ENCODE data around the gene NUP210.

NUP210 gene

GRCh38 chr3:13316603-13317002, 103.5 kb downstream of the NUP210 start:
- no peak for TF ChIP-seq CTCF (IDR thresholded peaks at IDR 0.05; ENCODE audit: low read depth, low read length, missing control alignments)
- no peak overlapping the region for H3K4me3 ChIP-seq (ENCODE audit: low read depth, low read length)
- in situ Hi-C loops (cut with HindIII; ENCODE audit: low sequenced_read_pairs), result no loop called here
- no peak for DNase-seq (ENCODE audit: low read depth)

GRCh38 chr3:13314877-13315276, 105.2 kb downstream of the NUP210 start:
- H3K4me3 ChIP-seq (ENCODE audit: low read depth, low read length), result no peak overlapping the region
- DNase-seq (ENCODE audit: low read depth), result no peak
- in situ Hi-C loops (cut with HindIII; ENCODE audit: low sequenced_read_pairs), result no loop called here
- TF ChIP-seq CTCF (IDR thresholded peaks at IDR 0.05; ENCODE audit: low read depth, low read length, missing control alignments), result no peak

- no peak for TF ChIP-seq CTCF (IDR thresholded peaks at IDR 0.05; ENCODE audit: low read depth, low read length, missing control alignments)
- H3K4me3 ChIP-seq (ENCODE audit: low read depth, low read length), result no peak overlapping the region
- in situ Hi-C loops (cut with HindIII; ENCODE audit: low sequenced_read_pairs), result no loop called here
- no peak for DNase-seq (ENCODE audit: low read depth)
Observed at GRCh38 chr3:13313813-13314212, 106.3 kb downstream of the NUP210 start.

GRCh38 chr3:13309004-13309403, 111.1 kb downstream of the NUP210 start:
- no peak for TF ChIP-seq CTCF (IDR thresholded peaks at IDR 0.05; ENCODE audit: low read depth, low read length, missing control alignments)
- in situ Hi-C loops (cut with HindIII; ENCODE audit: low sequenced_read_pairs), result no loop called here
- DNase-seq (ENCODE audit: low read depth), result no peak

GRCh38 chr3:13308380-13308801, 111.7 kb downstream of the NUP210 start:
- H3K4me3 ChIP-seq (ENCODE audit: low read depth, low read length), result no peak overlapping the region
- in situ Hi-C loops (cut with HindIII; ENCODE audit: low sequenced_read_pairs), result no loop called here
- peak; percentile 45 for TF ChIP-seq CTCF (IDR thresholded peaks at IDR 0.05; ENCODE audit: low read depth, low read length, missing control alignments)
- DNase-seq (ENCODE audit: low read depth), result no peak

More at GRCh38 chr3:13309004-13309403, 111.1 kb downstream of the NUP210 start:
- H3K4me3 ChIP-seq (ENCODE audit: low read depth, low read length), result no peak overlapping the region

GRCh38 chr3:13307041-13307440, 113.1 kb downstream of the NUP210 start:
- no peak for DNase-seq (ENCODE audit: low read depth)
- no peak overlapping the region for H3K4me3 ChIP-seq (ENCODE audit: low read depth, low read length)
- in situ Hi-C loops (cut with HindIII; ENCODE audit: low sequenced_read_pairs), result no loop called here
- TF ChIP-seq CTCF (IDR thresholded peaks at IDR 0.05; ENCODE audit: low read depth, low read length, missing control alignments), result no peak

GRCh38 chr3:13305623-13306022, 114.5 kb downstream of the NUP210 start:
- in situ Hi-C loops (cut with HindIII; ENCODE audit: low sequenced_read_pairs), result no loop called here
- H3K4me3 ChIP-seq (ENCODE audit: low read depth, low read length), result no peak overlapping the region
- TF ChIP-seq CTCF (IDR thresholded peaks at IDR 0.05; ENCODE audit: low read depth, low read length, missing control alignments), result no peak
- no peak for DNase-seq (ENCODE audit: low read depth)
